Raji (cell line): Measurements from ENCODE around the gene ABO.
"Not testable (repeated sequence)": the region's sequence is repeated elsewhere in the genome, so short reads cannot be mapped to it uniquely, and the experiment has no call there.

Source experiments
- POLR2A ChIP-seq: IDR thresholded peaks from 2 replicates; pipeline ENCODE4 v1.6.1; 2011; ENCODE audit warnings: low read depth, low read length, control low read depth; ENCODE audit not compliant: insufficient read depth

ABO gene

DNA sequence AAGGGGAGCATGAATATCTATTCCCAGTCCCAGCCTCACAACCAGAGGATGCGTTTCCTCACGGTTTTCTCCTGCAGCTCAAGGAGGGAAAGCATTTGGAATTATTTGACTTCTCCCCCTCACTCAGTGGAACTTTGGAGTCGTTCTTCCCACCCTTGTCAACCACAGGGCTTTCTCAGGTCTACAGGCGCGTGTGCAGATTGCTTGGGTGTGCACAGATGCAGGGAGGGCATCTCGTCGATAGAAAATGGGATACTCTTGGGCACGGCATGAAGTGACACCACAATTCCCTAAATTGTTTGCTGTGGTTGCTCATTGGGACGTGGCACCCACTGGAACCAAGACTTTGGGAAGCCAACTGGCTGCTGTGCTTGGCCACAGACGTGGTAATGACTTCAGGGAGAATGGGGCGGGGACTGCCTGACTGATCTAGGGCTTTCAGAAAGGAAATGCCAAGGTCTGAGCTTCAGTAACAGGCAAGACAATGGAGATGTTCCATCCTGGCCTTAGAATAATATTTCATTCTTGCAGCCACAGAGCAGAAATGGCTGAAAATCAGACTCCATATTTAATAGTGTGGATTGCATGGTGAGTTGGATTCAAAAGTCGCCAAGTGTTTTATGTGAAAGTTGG lies 53.7 kb downstream of the ABO start:
- no peak for TF ChIP-seq POLR2A

DNA sequence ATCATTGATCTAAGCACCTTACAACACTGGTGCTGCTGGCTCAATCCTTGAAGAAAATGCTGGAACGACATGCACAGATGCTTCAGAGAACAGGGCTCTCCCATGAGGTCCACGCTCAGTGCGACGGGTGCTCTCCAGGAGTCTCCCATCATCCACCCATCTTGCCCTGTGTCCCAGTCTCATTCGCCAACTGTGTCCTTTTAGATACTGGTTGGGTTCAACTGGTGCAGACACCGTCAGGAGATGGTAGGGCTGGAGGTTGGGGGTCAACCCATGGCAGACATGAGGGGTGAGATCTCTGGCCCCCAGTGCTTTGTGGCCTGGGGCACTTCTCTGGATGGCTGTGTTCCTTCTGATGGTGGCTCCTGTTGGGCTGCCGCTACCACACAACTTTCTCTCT lies 64.4 kb downstream of the ABO start:
- TF ChIP-seq POLR2A = no peak

DNA sequence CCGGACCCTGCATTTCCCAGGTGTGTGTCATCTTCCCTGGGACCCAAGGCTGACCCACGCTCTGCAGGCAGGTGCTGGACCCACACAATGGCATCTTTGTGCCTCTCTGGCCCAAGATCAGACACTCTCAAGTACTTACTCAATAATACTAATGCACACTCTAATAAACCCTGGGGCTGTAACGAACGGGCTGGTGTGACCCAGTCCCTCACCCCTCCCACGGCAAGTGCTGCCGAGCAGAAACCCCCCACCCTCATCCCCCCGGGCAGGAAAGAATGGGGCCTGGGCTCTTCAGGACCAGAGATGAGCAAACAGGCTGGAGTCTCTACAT lies 64.8 kb downstream of the ABO start:
- no peak for TF ChIP-seq POLR2A

DNA sequence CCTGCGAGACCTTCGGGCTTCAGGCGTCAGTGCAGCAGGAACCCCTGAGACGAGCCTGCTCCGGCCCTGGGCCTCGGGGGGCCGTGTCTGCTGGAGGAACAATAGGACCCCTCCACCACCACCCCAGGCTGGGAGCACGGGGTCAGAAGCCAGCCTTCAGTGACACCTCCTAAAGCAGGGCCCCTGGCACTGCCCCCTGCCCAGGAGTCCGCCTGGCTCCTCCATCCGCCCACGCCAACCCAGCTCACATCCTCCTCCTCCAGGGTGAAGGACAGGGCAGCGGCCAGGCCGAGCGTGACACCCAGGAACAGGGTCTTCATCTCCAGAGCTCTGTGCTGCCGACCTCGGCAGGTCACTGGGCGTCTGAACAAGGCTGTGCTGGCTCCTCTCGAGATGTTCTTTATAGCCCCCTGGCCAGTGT lies 66.1 kb downstream of the ABO start, which contains the start of gene OBP2B:
Gene OBP2B (minus strand): TSS at position 371 of the 421 bp plus-strand sequence. CDS start 51 bp downstream, at position 320.
- not testable (repeated sequence) for TF ChIP-seq POLR2A

DNA sequence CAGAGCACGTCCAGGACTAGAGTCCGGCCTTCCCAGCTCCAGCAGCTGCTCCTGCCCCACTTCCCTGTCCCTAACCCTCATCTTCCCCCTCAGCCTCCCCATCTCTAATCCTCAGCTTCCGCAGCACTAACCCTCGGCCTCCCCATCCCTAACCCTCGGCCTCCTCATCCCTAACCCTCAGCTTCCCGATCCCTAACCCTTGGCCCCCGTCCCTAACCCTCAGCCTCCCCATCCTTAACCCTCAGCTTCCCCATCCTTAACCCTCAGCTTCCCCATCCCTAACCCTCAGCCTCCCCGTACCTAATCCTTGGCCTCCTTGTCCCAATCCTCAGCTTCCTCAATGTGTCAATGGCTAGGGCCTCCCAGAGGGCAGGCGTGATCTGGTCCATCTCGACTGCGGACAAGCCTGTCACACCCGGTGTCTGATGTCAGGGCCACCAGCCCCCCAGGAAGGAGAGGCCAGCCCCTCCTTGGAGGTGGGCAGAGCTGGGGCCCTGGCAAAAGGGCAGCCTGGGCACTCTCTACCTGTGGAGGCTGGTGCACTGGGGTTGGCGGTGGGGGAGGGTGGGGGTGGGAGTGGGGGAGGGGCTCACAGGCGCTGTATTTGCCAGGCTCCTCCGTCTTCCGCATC lies 67.3 kb downstream of the ABO start:
- TF ChIP-seq POLR2A = no peak

DNA sequence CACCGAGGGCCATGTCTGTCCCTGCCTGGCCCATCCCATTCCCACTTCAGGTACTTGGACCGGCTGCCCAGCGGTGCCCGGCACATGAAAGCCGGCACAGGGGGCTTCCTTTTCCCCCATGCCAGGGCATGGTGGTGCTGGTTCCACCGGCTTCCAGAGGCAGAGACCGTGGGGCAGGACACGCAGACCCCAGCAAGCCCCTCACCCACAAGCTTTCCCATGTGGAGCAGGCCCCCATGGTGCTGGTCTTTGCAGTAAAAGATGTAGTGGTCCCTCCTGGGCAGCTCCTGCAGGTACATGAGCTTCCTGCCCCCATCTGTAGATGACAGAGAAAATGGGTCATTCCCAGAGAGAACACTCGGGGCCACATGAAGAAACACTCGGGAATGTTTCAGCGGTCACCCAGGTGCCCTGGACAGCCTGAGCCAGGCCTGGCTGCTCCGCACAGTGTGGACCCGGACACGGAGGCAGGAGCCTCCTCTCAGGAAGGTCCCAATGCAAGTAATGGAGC lies 67.9 kb downstream of the ABO start:
- TF ChIP-seq POLR2A = no peak

DNA sequence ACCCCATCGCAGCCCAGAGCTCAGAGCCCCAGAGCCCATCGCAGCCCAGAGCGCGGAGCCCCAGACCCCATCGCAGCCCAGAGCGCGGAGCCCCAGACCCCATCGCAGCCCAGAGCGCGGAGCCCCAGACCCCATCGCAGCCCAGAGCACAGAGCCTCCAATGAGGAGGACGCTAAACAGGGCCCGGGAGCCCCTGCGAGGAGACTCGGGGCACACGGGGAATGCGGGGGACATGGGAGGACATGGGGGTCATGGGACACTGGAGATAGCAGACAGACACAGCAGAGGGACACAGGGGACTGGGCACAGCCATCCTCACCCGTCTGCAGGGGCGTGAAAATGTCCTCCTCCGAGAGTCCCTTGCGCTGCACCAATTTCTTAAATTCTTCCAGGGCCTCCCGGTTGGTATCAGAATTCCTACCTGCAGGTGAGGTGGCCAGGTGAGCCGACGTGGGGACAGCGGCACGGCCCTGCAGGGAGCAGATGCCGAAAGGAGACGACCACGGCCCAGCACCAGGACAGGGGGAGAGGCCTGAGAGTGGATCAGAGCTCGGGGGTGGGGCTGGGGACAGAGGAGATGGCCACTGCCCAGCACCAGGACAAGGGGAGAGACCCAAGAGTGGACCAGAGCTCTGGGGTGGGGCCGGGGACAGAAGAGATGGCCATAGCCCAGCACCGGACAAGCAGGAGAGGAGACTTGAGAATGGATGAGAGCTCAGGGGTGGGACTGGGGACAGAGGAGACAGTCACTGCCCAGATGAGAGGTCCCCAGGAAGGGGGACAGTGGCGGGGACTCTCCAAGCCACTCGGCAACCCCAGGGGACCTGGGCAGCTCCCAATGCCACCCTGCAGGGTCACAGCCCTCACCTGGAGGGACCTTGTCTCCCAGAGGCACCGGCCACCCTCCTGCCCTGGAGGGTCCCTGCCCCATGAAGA lies 68.7 kb downstream of the ABO start:
- no peak for TF ChIP-seq POLR2A
